Body of pancreas (tissue), 4 donors: ENCODE results near the gene SCEL.

Experiments used
- POLR2A ChIP-seq, 3 donors: fragments of 450-650 bp; IDR thresholded peaks; one replicate each; pipeline ENCODE4 v1.6.1; 2016; ENCODE audit warnings: antibody characterized with exemption in 3 of 3, mild to moderate bottlenecking in 2 of 3
- TF ChIP-seq, protein P1 (sequence below), 7 experiments: fragments of 450-650 bp in 4 of 7; fragments of 200-600 bp in 3 of 7; sonication (generic) in 3 of 7; IDR thresholded peaks; one replicate each; pipeline ENCODE4 v1.5.1; 2016 to 2019; ENCODE audit warnings: antibody characterized with exemption in 7 of 7

DNA sequence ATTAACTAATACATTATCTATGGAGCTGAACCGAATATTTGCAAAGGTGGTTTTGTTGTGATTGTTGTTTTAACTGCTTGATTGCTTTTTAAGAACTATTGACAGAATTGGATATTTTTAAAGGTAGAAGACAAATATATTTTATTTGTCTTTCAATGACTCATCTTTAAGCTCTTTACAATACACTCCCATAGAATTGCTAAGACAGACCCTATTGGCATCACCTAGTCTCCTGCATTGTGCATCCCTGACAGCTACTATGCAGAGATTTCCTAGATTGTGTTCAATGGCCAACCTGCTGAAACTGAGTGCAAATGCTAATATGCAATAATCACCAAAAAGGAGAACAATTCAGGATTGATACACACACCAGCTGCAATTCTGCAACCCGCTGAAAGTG is 19.7 kb upstream of the SCEL start:
- TF ChIP-seq, protein P1, sequence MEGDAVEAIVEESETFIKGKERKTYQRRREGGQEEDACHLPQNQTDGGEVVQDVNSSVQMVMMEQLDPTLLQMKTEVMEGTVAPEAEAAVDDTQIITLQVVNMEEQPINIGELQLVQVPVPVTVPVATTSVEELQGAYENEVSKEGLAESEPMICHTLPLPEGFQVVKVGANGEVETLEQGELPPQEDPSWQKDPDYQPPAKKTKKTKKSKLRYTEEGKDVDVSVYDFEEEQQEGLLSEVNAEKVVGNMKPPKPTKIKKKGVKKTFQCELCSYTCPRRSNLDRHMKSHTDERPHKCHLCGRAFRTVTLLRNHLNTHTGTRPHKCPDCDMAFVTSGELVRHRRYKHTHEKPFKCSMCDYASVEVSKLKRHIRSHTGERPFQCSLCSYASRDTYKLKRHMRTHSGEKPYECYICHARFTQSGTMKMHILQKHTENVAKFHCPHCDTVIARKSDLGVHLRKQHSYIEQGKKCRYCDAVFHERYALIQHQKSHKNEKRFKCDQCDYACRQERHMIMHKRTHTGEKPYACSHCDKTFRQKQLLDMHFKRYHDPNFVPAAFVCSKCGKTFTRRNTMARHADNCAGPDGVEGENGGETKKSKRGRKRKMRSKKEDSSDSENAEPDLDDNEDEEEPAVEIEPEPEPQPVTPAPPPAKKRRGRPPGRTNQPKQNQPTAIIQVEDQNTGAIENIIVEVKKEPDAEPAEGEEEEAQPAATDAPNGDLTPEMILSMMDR (IDR thresholded peaks at IDR 0.05), result no peak
- TF ChIP-seq POLR2A (IDR thresholded peaks at IDR 0.05), result no peak
